ENCODE measurements around the gene CPT1C. TPM values are rescaled to one million over a fixed set of nuclear protein-coding genes. Genes with fewer than 3 reads are reported as not detected.
A peak's percentile ranks its signal among the peaks of the same experiment; 100 is the strongest.
"Not testable (repeated sequence)": the region's sequence is repeated elsewhere in the genome, so short reads cannot be mapped to it uniquely, and the experiment has no call there.

CPT1C gene
- polyA plus RNA-seq, 1 donor (not counting 4 experiments of a cell fraction or from before 2014, with no cell fraction given), result 0.41 TPM

- Histone ChIP-seq H3K9me1 (ENCODE audit: control insufficient read depth, extremely low read depth, insufficient read depth, low read length) (no peaks in the 10 kb centered on the region), H3K79me2 (ENCODE audit: control insufficient read depth, insufficient read depth, low read length) (no peaks in the 10 kb centered on the region), H2AFZ (ENCODE audit: control insufficient read depth, low read length) (no peak overlapping the region), H4K20me1 (ENCODE audit: control insufficient read depth, extremely low read depth, insufficient read depth, low read length) (no peaks in the 10 kb centered on the region), H3K27me3 (ENCODE audit: control insufficient read depth, extremely low read depth, insufficient read depth, low read length) (no peaks in the 10 kb centered on the region), H3K4me3 (ENCODE audit: control insufficient read depth in 2 of 3, extremely low read depth in 1 of 3, insufficient read depth in 2 of 3, low read depth in 1 of 3, low read length in 3 of 3) (no peak overlapping the region), H3K4me1 (ENCODE audit: control insufficient read depth, extremely low read depth, insufficient read depth, low read length) (no peaks in the 10 kb centered on the region), H3K36me3 (ENCODE audit: control insufficient read depth in 2 of 2, extremely low read depth in 1 of 2, insufficient read depth in 2 of 2, low read length in 2 of 2) (no peaks in the 10 kb centered on the region), H3K4me2 (ENCODE audit: control insufficient read depth, extremely low read depth, insufficient read depth, low read depth, low read length) (peak overlapping the region; percentile 22), H3K9ac (ENCODE audit: control insufficient read depth, extremely low read depth, insufficient read depth, low read length) (no peak overlapping the region), H3K9me3 (ENCODE audit: control insufficient read depth, low read depth, low read length) (no peaks in the 10 kb centered on the region), H3K27ac (ENCODE audit: control insufficient read depth, insufficient read depth, low read length) (no peak overlapping the region)
- FAIRE-seq (no peak), DNase-seq (ENCODE audit: low read depth, low spot score) (no peak)
- dilution Hi-C loops (cut with MboI; ENCODE audit: extremely low pct_ligation_motif_present, low sequenced_read_pairs), result no loop called here
- TF ChIP-seq CTCF (optimal IDR thresholded peaks at IDR 0.05 in 1 of 3, IDR thresholded peaks at IDR 0.05 in 1 of 3, conservative IDR thresholded peaks at IDR 0.05 in 1 of 3; ENCODE audit: extremely low read depth in 1 of 3, insufficient read depth in 2 of 3, low read length in 3 of 3) (no peak), EZH2 (IDR thresholded peaks at IDR 0.05; ENCODE audit: low read length) (no peak)
Measured at GRCh38 chr19:49718511-49718910, 27.6 kb downstream of the CPT1C start.

DNA sequence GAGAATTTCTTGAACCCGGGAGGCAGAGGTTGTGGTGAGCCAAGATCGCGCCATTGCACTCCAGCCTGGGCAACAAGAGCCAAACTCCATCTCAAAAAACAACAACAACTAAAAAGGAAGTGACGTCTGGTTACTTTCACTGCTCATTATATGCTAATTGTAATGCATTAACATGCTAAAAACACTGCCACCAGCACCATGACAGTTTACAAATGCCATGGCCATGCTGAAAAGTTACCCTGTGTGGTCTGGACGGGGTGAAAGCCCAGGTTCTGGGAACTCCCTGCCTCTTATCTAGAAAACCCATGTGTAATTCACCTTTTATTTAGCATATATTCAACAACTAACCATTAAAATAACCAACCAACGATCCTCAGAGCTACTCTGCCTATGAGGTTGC, 28.1 kb downstream of the CPT1C start:
- Histone ChIP-seq H3K36me3 (ENCODE audit: control insufficient read depth in 2 of 2, extremely low read depth in 1 of 2, insufficient read depth in 2 of 2, low read length in 2 of 2) (no peaks in the 10 kb centered on the region), H3K9ac (ENCODE audit: control insufficient read depth, extremely low read depth, insufficient read depth, low read length) (no peak overlapping the region), H3K79me2 (ENCODE audit: control insufficient read depth, insufficient read depth, low read length) (no peaks in the 10 kb centered on the region), H3K4me1 (ENCODE audit: control insufficient read depth, extremely low read depth, insufficient read depth, low read length) (no peaks in the 10 kb centered on the region), H3K4me2 (ENCODE audit: control insufficient read depth, extremely low read depth, insufficient read depth, low read depth, low read length) (no peak overlapping the region), H4K20me1 (ENCODE audit: control insufficient read depth, extremely low read depth, insufficient read depth, low read length) (no peaks in the 10 kb centered on the region), H2AFZ (ENCODE audit: control insufficient read depth, low read length) (no peak overlapping the region), H3K27ac (ENCODE audit: control insufficient read depth, insufficient read depth, low read length) (no peak overlapping the region), H3K27me3 (ENCODE audit: control insufficient read depth, extremely low read depth, insufficient read depth, low read length) (no peaks in the 10 kb centered on the region), H3K9me1 (ENCODE audit: control insufficient read depth, extremely low read depth, insufficient read depth, low read length) (no peaks in the 10 kb centered on the region), H3K9me3 (ENCODE audit: control insufficient read depth, low read depth, low read length) (no peaks in the 10 kb centered on the region), H3K4me3 (ENCODE audit: control insufficient read depth in 2 of 3, extremely low read depth in 1 of 3, insufficient read depth in 2 of 3, low read depth in 1 of 3, low read length in 3 of 3) (no peak overlapping the region)
- dilution Hi-C loops (cut with MboI; ENCODE audit: extremely low pct_ligation_motif_present, low sequenced_read_pairs), result no loop called here
- DNase-seq (ENCODE audit: low read depth, low spot score), result no peak
- no peak for TF ChIP-seq CTCF (optimal IDR thresholded peaks at IDR 0.05 in 1 of 3, IDR thresholded peaks at IDR 0.05 in 1 of 3, conservative IDR thresholded peaks at IDR 0.05 in 1 of 3; ENCODE audit: extremely low read depth in 1 of 3, insufficient read depth in 2 of 3, low read length in 3 of 3)
- TF ChIP-seq EZH2 (IDR thresholded peaks at IDR 0.05; ENCODE audit: low read length), result no peak
- no peak for FAIRE-seq

DNA sequence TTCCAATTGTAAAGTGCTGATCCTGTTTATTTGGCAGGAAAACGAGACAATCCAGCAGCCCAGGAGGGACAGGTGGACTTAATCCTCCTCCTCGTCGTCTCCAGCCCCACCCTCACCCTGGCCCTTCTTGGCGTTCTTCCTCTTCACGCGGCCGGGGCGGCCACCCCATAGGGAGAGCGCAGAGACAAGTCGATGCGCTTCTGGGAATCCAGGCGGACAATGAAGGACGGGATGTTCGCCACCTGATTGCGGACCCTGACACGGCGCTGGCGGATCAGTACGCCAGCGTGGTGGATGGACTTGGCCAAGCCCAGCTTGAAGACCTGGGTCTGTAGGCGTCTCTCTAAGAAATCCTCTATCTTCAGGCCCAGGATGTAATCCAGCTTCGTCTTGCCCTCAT, 28.5 kb downstream of the CPT1C start:
- H3K36me3 ChIP-seq (ENCODE audit: control insufficient read depth in 2 of 2, extremely low read depth in 1 of 2, insufficient read depth in 2 of 2, low read length in 2 of 2); H3K27me3 ChIP-seq (ENCODE audit: control insufficient read depth, extremely low read depth, insufficient read depth, low read length); H3K27ac ChIP-seq (ENCODE audit: control insufficient read depth, insufficient read depth, low read length); H4K20me1 ChIP-seq (ENCODE audit: control insufficient read depth, extremely low read depth, insufficient read depth, low read length); H3K79me2 ChIP-seq (ENCODE audit: control insufficient read depth, insufficient read depth, low read length); H3K4me3 ChIP-seq (ENCODE audit: control insufficient read depth in 2 of 3, extremely low read depth in 1 of 3, insufficient read depth in 2 of 3, low read depth in 1 of 3, low read length in 3 of 3); dilution Hi-C loops (cut with MboI; ENCODE audit: extremely low pct_ligation_motif_present, low sequenced_read_pairs); FAIRE-seq; H3K4me2 ChIP-seq (ENCODE audit: control insufficient read depth, extremely low read depth, insufficient read depth, low read depth, low read length); H3K9ac ChIP-seq (ENCODE audit: control insufficient read depth, extremely low read depth, insufficient read depth, low read length); H3K9me3 ChIP-seq (ENCODE audit: control insufficient read depth, low read depth, low read length); H3K9me1 ChIP-seq (ENCODE audit: control insufficient read depth, extremely low read depth, insufficient read depth, low read length); DNase-seq (ENCODE audit: low read depth, low spot score); H2AFZ ChIP-seq (ENCODE audit: control insufficient read depth, low read length); H3K4me1 ChIP-seq (ENCODE audit: control insufficient read depth, extremely low read depth, insufficient read depth, low read length): not testable (repeated sequence)

All from keratinocyte (primary cell).